NCI-H2227 (cell line): Measurements from ENCODE around the gene HS3ST3B1.

Source experiments
- DNase-seq: peaks from one replicate; lab custom pipeline; 2025; ENCODE audit not compliant: unreplicated experiment; lab: John Stamatoyannopoulos, UW

HS3ST3B1 gene

GRCh38 chr17:14352136-14352535 lies 51.3 kb downstream of the HS3ST3B1 start:
- DNase-seq, result no peak

- no peak for DNase-seq
Measured at GRCh38 chr17:14353861-14354474, 53.1 kb downstream of the HS3ST3B1 start.

- DNase-seq, result no peak
Measured at GRCh38 chr17:14354807-14355206, 53.9 kb downstream of the HS3ST3B1 start.

DNA sequence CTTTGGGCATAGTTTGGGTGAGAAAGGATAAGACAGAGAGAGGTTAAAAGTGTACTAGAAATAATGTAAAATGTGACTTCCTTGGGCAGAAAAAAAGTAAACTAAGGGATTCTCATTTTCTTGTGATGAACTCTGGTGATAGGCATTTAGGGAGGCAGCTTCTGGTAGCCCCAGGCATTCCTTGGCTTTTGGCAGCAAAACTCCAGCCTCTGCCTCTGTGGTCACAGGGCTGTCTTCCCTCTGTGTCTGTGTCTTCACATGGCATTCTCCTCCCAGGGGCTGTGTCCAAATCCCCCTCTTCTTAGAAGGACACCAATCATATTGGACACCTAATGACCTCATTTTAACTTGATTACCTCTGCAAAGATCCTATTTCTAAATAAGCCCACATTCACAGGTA lies 54.7 kb downstream of the HS3ST3B1 start:
- no peak for DNase-seq

DNA sequence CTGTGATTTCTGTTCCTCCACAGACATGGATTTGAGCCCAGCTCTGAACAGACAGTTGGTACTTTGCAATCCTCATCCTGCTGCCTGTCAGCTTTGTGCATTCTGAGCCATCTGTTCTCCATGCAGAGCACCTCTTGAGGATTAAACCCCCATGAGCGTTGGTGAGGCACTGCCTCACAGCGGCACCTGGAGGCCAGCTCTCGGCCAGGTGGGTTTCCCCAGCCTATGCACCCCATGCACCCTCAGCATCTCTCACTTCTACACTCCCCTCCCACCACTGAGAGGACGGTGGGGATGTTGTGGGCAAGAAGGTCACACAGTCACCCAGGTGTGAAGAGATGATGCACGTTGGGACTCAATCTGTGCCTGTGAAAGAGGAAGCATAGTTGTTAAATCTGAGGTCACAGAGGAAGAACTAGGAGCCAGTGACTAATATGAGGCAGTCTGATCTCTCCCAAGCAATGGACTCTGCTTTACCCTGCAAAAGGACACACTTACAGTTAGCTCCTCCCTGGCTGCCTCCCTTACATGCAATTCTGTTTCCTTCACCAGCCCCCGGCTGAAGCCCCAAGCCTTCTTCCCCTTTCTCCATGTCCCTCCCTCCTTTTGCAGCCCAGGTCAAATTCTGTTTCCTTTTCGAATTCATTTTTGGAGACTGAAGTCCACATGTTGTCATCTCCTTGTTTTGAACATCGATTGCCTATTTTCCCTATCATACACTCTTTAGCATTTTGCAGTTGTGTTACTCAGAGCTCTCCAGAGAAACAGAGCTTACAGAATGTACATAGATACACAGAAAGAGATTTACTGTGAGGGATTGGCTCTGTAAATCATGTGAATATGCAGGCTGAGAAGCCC lies 58.5 kb downstream of the HS3ST3B1 start:
- DNase-seq, result no peak

- DNase-seq, result no peak
Measured at GRCh38 chr17:14360856-14361255, 60.0 kb downstream of the HS3ST3B1 start.

GRCh38 chr17:14361470-14361869 lies 60.6 kb downstream of the HS3ST3B1 start:
- no peak for DNase-seq

- DNase-seq, result no peak
Measured at GRCh38 chr17:14361945-14362508, 61.1 kb downstream of the HS3ST3B1 start.

DNA sequence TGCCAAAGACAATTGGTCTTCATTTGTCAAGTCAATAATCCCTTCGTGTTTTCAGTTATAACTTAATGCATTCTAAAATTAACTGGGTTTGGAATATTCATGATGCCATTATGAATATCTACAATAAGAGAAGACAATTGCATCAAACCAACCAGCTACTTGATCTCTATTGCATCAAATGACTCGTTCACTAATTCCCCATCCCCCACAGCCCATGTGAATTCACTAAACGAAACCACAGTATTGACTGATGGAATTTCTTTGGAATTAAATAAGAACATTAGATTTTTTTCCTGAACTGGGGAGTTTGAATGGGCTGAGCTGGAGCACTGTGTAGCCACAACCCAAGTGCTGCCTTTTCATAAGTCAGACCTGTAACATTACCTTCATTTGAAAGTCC lies 65.3 kb downstream of the HS3ST3B1 start:
- DNase-seq, result no peak

DNA sequence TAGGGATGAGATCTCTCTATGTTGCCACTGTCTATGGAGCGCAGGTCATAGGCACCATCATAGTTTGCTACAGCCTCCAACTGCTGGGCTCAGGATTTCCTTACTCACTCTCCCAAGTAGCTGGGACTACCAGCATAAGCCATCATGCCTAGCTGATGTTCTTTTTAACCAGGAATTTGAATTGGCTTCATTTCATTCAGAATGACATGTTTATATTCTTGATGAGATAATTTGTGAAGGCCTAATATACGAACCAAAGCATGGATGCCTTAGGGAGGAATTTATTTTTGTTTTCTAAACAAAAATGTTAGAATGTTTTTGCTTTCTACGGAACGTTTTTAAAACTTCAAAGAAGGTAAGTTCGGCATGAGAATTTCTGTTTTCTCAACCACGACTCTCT lies 71.6 kb downstream of the HS3ST3B1 start:
- no peak for DNase-seq

GRCh38 chr17:14372905-14373613 lies 72.2 kb downstream of the HS3ST3B1 start:
- DNase-seq, result no peak

- DNase-seq, result no peak
Measured at GRCh38 chr17:14373614-14374259, 72.9 kb downstream of the HS3ST3B1 start.

DNA sequence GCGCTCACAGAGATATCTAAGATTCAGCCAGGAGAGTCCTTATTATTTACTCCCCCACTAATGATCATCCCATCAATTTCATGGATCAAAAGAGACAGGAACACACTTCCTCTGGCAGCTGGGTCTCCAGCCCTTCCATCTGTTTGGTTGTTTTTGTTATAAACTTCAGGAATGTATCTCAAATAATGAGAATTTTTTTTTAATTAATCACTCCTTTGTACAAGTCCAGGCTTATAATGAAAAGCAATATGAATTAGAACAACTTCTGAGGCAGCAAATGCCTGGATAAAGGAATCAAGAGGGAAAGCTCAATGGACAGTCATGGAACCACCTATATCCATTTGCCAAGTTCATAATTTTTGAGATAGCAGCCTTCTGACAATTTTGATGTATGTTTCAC lies 73.4 kb downstream of the HS3ST3B1 start:
- DNase-seq, result no peak

DNA sequence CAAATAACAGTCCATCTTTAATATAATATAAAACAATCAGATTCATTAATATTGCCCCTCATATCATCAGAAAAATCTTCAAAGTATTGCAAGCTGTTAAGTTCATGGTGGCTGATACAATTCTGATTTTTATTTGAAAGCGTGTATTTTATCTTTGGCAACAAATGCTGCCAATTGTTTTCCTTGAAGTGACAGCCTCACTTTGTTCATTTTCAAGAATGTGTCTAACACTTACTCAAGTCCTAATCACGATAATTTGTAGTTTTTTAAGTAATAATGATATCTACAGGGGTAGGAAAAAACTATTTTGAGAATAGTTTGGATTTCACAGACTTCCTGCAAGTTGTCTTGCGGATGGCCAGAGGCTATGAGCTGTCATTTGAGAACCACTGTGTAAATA lies 75.8 kb downstream of the HS3ST3B1 start:
- no peak for DNase-seq

DNA sequence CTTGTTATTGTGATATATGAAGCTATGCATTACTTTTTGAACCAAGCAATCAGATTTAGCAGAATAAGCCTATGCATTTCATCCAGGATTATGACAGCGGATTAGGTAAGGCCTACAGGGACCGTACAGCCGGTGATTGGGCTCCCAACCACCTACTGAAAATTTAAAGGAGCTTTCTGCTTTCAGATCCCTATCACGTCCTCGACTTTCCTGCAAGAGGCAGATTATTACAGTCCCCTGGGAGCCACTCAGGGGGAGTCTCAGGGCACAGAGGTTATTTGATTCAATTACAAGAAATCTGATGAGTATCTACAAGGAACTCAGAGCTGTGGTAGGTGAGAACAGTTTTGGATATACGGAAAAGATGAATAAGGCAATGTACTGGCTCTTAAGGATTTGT lies 80.7 kb downstream of the HS3ST3B1 start:
- DNase-seq, result no peak

- no peak for DNase-seq
Measured at GRCh38 chr17:14387036-14387435, 86.2 kb downstream of the HS3ST3B1 start.

DNA sequence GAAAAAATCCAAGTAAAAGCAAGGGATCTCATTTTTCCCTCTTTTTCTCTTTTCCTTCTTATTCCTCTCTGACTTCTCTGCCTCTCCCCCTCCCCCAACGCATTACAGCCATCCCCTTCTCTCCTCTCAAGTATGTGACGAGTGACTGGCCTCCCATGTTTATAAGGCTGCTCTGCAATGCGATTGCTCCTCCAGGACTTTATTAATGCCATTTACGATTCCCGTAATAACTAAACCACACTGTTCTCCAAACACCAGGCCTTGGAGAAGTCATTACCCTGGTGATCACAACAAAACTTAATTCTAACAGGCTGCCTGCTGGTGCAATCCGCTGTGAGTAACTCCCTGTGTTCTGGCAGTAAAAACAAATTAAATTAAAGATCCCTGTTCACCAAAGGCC lies 88.8 kb downstream of the HS3ST3B1 start:
- no peak for DNase-seq

GRCh38 chr17:14393723-14394122 lies 92.8 kb downstream of the HS3ST3B1 start:
- no peak for DNase-seq

- no peak for DNase-seq
Measured at GRCh38 chr17:14395255-14395654, 94.4 kb downstream of the HS3ST3B1 start.

DNA sequence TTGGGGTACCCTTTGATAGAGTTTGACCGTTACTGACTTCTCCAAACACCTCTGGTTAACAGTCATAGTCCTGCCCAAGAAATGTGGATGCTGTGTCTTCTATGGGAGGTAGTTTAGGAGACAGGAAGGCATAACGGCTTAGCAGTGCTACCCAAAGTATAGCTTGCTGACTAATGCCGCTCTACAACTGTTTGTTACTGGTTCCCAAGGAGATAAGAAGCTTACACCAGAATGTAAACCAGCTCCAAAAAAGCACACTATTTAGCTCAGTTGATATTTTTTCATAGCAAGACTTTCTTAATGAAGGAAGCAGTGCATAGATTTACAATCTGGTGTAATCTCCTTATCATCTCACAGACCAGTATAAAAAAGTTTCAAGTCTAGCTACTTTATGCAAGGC lies 95.7 kb downstream of the HS3ST3B1 start:
- no peak for DNase-seq

DNA sequence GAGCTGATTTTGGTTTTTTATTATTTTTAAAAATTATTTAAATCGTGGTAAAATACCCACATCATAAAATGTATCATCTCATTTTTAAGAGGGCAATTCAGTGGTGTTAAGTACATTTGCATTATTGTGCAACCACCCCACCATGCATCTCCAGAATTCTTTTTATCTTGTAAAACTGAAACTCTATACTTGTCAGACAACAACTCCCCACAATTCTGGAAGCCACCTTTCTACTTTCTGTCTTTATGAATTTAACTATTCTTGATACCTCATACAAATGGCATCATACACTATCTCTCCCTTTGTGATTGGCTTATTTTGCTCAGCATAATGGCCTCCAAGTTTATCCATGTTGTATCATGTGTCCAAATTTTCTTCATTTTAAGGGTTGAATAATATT lies 97.9 kb downstream of the HS3ST3B1 start:
- DNase-seq, result no peak
